Hair follicular keratinocyte (primary cell): ENCODE measurements around the gene FAM72A. TPM values are rescaled to one million over a fixed set of nuclear protein-coding genes. Genes with fewer than 3 reads are reported as not detected.

Experiments used
- total RNA-seq: library from RNA; depleted of rRNA; stranded (reverse); fragments of >200 nt; gene quantifications from 2 replicates; pipeline ENCODE4 v1.2.3, GENCODE V29; 2015

Gene FAM72A
- total RNA-seq, result 2.8 and 12.3 TPM in 2 replicates

GRCh38 chr1:206202789-206203363, at the start of gene FAM72A:
Gene FAM72A, minus strand, starts transcription at chr1:206202839. Its CDS starts 814 bp downstream, at chr1:206202025.

GRCh38 chr1:206203364-206204158, 922 bp upstream of the FAM72A start, which contains the start of gene SRGAP2:
Gene SRGAP2, plus strand, starts transcription at chr1:206203541. Its CDS starts 2,430 bp downstream, at chr1:206205971.

Other genes with a start within 250 kb of the FAM72A start
- 28.8 and 48.5 TPM in 2 replicates for gene RAB7B, start 199.4 kb downstream of the FAM72A start, total RNA-seq
- 0.08 and 0.34 TPM in 2 replicates for gene CTSE, start 178.9 kb downstream of the FAM72A start, total RNA-seq
- gene RHEX, start 149.7 kb downstream of the FAM72A start, total RNA-seq, result not detected in 2 replicates
- not detected in 2 replicates for gene AVPR1B, start 85.5 kb downstream of the FAM72A start, total RNA-seq
- 18.8 and 21.9 TPM in 2 replicates for gene SRGAP2, start 702 bp upstream of the FAM72A start, total RNA-seq